B cell (primary cell): Measurements from ENCODE around the gene HSH2D.

Experiments used
- EZH2 ChIP-seq: IDR thresholded peaks from 2 replicates; pipeline ENCODE4 v1.6.1; 2012; ENCODE audit warnings: borderline replicate concordance, low read depth, mild to moderate bottlenecking, moderate library complexity, low read length; ENCODE audit not compliant: insufficient read depth, poor library complexity, severe bottlenecking
- TF ChIP-seq, protein P1 (sequence below): fragments of 200-600 bp; IDR thresholded peaks from one replicate; pipeline ENCODE4 v1.8.0; 2022; ENCODE audit warnings: antibody characterized with exemption, mild to moderate bottlenecking

GRCh38 chr19:16207063-16207462, 63.6 kb downstream of the HSH2D start:
- TF ChIP-seq, protein P1, sequence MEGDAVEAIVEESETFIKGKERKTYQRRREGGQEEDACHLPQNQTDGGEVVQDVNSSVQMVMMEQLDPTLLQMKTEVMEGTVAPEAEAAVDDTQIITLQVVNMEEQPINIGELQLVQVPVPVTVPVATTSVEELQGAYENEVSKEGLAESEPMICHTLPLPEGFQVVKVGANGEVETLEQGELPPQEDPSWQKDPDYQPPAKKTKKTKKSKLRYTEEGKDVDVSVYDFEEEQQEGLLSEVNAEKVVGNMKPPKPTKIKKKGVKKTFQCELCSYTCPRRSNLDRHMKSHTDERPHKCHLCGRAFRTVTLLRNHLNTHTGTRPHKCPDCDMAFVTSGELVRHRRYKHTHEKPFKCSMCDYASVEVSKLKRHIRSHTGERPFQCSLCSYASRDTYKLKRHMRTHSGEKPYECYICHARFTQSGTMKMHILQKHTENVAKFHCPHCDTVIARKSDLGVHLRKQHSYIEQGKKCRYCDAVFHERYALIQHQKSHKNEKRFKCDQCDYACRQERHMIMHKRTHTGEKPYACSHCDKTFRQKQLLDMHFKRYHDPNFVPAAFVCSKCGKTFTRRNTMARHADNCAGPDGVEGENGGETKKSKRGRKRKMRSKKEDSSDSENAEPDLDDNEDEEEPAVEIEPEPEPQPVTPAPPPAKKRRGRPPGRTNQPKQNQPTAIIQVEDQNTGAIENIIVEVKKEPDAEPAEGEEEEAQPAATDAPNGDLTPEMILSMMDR: no peak
- TF ChIP-seq EZH2: no peak
